HG03571 (cell line): ENCODE data around the gene ZNF772.
"Not testable (repeated sequence)": the region's sequence is repeated elsewhere in the genome, so short reads cannot be mapped to it uniquely, and the experiment has no call there.

Experiments used
- ATAC-seq: cut with Tn5 transposase; IDR thresholded peaks from one replicate; pipeline ENCODE4 v1.9.1; 2021; ENCODE audit not compliant: unreplicated experiment

The ZNF772 gene

DNA sequence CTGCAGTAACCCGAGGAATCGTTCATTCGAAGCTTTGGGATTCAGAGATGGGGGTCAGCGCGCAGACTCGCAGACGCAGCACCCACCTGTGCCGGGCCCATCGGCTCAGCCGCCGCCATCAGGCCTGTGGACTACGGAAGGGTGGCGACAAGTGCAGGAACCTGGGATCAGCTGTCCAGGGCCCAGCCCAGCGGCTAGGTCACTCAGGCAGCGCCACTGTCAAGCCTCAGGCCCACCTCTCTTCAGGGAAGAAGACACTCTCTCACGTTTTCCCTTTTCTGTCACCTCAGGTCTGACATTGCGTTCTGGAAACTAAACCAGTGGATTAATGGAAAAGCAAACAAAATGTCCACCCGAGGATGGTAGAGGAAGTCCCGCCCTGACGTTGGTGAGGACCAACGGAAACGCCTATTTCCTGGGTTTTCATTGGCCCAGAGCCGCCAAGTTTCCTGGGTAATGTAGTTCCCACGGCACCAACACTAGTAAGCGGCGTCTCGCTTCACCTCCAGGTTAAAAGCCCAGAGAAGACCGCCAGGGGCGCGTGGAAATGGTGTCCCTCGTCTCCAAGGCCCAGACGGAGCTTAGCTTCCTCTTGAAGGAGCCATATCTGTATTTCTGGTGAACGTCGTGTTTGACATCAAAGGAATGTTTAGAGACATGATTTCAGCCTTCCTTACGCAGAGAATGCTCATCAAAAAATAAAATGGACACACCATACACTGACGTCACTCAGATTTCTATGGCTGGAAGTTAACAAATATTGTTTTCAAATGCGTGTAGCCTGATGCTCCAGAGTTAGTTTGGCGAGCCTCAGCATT is at the start of gene ZNF772:
Gene ZNF772 (minus strand): TSS at position 376 of the 818 bp plus-strand sequence. CDS start 257 bp downstream, at position 119.
- peak; percentile 94 for ATAC-seq

GRCh38 chr19:57518021-57518420 is 40.7 kb upstream of the ZNF772 start:
- not testable (repeated sequence) for ATAC-seq

DNA sequence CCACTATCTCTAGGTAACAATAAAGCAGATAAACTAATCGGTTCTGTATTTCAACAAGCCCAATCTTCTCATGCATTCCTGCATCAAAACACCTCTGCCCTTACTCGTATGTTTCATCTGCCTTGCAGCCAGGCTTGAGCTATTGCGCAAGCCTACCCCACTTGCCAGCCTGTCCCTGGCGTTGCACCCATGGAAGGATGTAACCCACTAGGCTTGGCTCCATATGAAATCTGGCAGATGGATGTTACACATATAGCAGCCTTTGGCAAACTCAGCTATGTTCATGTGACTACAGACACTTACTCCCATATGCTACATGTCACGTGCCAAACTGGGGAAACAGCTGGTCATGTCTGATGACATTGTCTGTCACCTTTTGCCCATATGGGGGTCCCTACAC is 37.9 kb upstream of the ZNF772 start:
- ATAC-seq: no peak

DNA sequence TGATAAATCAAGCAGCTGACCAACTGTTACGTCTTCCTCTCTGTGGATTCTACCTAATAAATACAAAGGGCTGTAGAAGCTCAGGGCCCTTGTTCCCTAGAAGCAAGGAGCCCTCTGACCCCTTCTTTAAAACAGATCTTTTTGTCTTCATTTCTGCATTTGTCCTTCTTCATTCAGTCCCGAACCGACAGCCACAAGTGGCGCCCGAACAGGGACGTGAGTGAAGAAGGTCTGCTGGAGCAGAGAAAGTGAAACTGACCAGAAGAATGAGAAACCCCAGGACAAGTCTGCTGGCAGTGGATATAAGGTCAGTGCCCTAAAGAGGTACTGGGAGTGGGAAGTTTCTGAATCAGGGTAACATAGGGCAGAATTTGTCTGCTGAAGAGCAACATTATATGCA is 35.5 kb upstream of the ZNF772 start:
- ATAC-seq: no peak

- no peak for ATAC-seq
These were observed 34.1 kb upstream of the ZNF772 start for GRCh38 chr19:57511484-57511883.

GRCh38 chr19:57506163-57506562 is 28.8 kb upstream of the ZNF772 start:
- ATAC-seq: no peak

DNA sequence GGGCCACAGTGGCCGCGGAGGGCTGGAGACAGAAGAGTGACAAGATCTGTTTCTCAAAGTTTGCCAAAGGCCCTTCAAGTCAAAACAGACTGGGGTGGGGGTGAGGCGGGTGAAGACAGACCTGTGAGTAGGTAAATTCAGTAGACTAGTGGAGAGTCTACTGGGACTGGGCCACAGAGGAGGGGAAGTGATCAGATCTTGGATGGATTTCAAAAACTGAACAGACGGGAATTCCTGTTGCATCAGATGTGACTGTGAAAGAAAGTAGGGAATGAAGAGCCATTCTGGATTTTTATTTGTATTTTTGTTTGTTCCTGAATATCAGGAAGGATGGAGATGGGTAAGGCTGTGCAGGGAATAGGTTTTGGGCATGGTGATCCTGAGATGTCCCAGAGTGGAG is 23.0 kb upstream of the ZNF772 start:
- ATAC-seq: not testable (repeated sequence)

DNA sequence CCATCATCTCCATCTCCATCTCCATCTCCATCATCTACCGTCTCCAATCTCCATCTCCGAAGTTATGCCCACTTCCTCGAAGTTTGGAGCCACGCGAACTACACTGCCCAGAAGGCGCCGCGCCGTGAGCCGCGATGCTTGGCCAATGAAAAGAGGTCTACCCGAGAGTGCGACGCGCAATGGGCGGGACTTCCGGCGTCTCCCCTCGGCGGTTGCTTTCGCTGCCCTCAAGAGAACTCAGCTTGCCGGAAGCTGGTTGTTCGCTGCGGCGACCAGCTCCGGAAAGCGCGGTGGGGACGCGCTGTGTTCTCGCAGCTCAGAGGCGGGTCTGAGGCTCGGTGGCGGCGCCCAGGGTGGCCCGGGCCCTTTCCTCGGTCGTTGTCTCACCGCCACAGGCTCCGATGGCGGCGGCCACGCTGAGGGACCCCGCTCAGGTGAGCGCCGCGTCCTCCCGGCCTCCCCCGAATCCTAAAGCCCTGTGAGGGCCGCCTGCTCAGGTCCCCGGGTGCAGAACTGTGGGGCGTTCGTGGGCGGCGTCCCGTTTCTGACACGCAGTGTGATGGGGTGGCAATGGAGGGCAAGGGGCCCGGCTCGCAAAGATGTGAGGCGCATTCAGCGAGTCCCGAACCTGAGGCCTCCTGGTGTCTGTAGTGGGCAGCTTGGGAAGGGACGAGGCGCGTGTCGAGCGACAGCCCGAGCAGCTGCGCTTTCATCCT is 22.5 kb upstream of the ZNF772 start, which contains the start of gene ZNF773:
Gene ZNF773 (plus strand): TSS at position 259 of the 716 bp plus-strand sequence. CDS start 143 bp downstream, at position 402.
- peak; percentile 98 for ATAC-seq

- not testable (repeated sequence) for ATAC-seq
These were observed 21.9 kb upstream of the ZNF772 start for GRCh38 chr19:57499332-57499679.

GRCh38 chr19:57488299-57488644 is 10.9 kb upstream of the ZNF772 start:
- not testable (repeated sequence) for ATAC-seq

GRCh38 chr19:57487477-57488298 is 10.3 kb upstream of the ZNF772 start, which contains the start of gene ZNF419:
ZNF419 (plus strand) TSS chr19:57487750; CDS start chr19:57487951, 201 bp downstream.
- peak; percentile 90 for ATAC-seq

GRCh38 chr19:57473646-57474045 is 3.7 kb downstream of the ZNF772 start:
- no peak for ATAC-seq

GRCh38 chr19:57466489-57466888 is 10.9 kb downstream of the ZNF772 start:
- no peak for ATAC-seq

DNA sequence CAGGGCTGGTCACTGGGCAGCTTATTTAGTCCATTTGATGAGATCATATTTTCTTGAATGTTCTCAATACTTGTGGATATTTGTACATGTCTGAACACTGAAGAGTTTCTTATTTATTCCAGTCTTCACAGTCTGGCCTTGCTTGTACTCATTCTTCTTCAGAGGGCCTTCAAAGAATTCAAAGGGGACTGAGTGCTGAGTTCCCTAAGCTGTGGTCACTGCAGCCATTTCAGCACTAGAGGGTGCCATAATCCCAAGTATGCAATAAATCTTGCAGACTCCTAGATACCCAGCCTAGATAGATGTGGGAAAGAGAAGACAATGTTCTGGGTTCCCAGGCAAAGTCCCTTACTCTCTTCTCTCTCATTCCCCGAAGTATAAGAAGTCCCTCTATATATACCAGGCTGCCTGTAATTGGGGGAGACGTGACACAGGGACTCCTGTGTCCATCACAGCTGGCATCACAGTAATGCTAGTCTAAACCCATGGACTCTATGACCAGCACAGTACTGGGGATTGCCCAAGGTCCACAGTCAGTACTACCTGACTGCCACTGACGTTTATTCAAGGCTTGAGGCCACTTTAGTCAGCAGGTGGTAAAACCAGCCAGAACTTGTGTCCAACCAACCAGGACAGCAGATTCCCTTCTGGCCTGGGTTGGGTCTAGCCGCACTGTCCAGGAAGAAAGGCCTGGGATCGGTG is 11.5 kb downstream of the ZNF772 start:
- no peak for ATAC-seq

- no peak for ATAC-seq
These were observed 25.1 kb downstream of the ZNF772 start for GRCh38 chr19:57452307-57452706.

- ATAC-seq: no peak
These were observed 34.2 kb downstream of the ZNF772 start for GRCh38 chr19:57443121-57443696.

GRCh38 chr19:57441979-57442752 is 35.2 kb downstream of the ZNF772 start:
- no peak for ATAC-seq

GRCh38 chr19:57438925-57439324 is 38.4 kb downstream of the ZNF772 start:
- no peak for ATAC-seq

DNA sequence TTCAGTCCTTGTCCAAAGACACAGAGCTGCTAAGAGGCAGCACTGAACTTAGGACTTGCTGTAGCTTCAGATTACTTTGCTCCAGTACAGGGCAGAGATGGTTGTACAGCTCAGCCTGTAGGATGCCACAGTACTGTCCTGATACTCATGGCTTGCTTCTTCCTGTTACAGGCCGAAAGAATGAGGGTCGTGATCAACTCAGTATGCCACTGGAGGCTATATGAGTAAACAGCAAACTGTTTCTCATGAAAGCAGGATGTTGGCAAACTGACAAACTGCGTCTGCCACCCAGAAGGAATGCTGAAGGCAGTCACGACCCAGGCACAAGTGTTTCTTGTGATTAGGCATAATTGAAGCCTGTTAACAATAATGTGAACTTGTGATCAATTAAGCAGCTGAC is 39.4 kb downstream of the ZNF772 start:
- no peak for ATAC-seq

- ATAC-seq: no peak
These were observed 40.9 kb downstream of the ZNF772 start for GRCh38 chr19:57436417-57436816.
